IMR-90 (cell line): ENCODE measurements around the gene TYSND1.

ENCODE experiments used
- BHLHE40 ChIP-seq: fragments of 150-350 bp; IDR thresholded peaks from 2 replicates; pipeline ENCODE4 v1.6.1; 2016; ENCODE audit warnings: mild to moderate bottlenecking, low read depth, low read length
- CEBPB ChIP-seq: IDR thresholded peaks from 2 replicates; pipeline ENCODE4 v1.6.1; 2012; ENCODE audit warnings: low read depth, low read length, improper control_type of control experiment
- CHD1 ChIP-seq: IDR thresholded peaks from 2 replicates; pipeline ENCODE4 v1.6.1; 2012; ENCODE audit warnings: low read depth, low read length, improper control_type of control experiment
- CTCF ChIP-seq: conservative IDR thresholded peaks from 2 replicates; pipeline ENCODE4 v1.5.1; 2012; ENCODE audit warnings: mild to moderate bottlenecking, low read depth, low read length, improper control_type of control experiment
- FOS ChIP-seq: fragments of 150-350 bp; IDR thresholded peaks from 2 replicates; pipeline ENCODE4 v1.6.1; 2016; ENCODE audit warnings: low read depth, low read length
- MAFK ChIP-seq: IDR thresholded peaks from 2 replicates; pipeline ENCODE4 v1.6.1; 2012; ENCODE audit warnings: low read depth, low read length, improper control_type of control experiment
- MXI1 ChIP-seq: IDR thresholded peaks from 2 replicates; pipeline ENCODE4 v1.6.1; 2012; ENCODE audit warnings: low read depth, mild to moderate bottlenecking, low read length, moderate library complexity, borderline replicate concordance
- POLR2A ChIP-seq: IDR thresholded peaks from 2 replicates; pipeline ENCODE4 v1.6.1; 2012; ENCODE audit warnings: mild to moderate bottlenecking, low read depth, low read length
- RAD21 ChIP-seq: IDR thresholded peaks from 2 replicates; pipeline ENCODE4 v1.6.1; 2012; ENCODE audit warnings: low read length, improper control_type of control experiment
- RFX5 ChIP-seq: IDR thresholded peaks from 2 replicates; pipeline ENCODE4 v1.8.0; 2012; ENCODE audit warnings: low read depth, mild to moderate bottlenecking, low read length, moderate library complexity

- TF ChIP-seq POLR2A: no peak
- TF ChIP-seq CTCF: no peak
- no peak for TF ChIP-seq RFX5
- TF ChIP-seq RAD21: no peak
- TF ChIP-seq CHD1: no peak
- no peak for TF ChIP-seq FOS
- TF ChIP-seq MAFK: no peak
- no peak for TF ChIP-seq BHLHE40
- no peak for TF ChIP-seq MXI1
- no peak for TF ChIP-seq CEBPB
These were observed 44.1 kb upstream of the TYSND1 start for GRCh38 chr10:70190581-70190980.
